Sigmoid colon (tissue), 4 donors: ENCODE results near the gene TOX3.

Source experiments
- CTCF ChIP-seq, 4 experiments: fragments of 450-650 bp in 3 of 4; fragments of 200-600 bp in 1 of 4; IDR thresholded peaks; one replicate each; pipeline ENCODE4 v1.5.1; 2016 to 2019; ENCODE audit warnings: antibody characterized with exemption in 4 of 4, mild to moderate bottlenecking in 3 of 4, moderate library complexity in 2 of 4
- EP300 ChIP-seq, 4 donors: sonication (generic); formaldehyde crosslinking; IDR thresholded peaks; one replicate each; pipeline ENCODE4 v1.6.1; 2017; ENCODE audit warnings: antibody characterized with exemption in 4 of 4
- POLR2A ChIP-seq, 2 donors: fragments of 450-650 bp; IDR thresholded peaks; one replicate each; pipeline ENCODE4 v1.6.1; 2016; ENCODE audit warnings: antibody characterized with exemption in 2 of 2, mild to moderate bottlenecking in 2 of 2, moderate library complexity in 2 of 2
- POLR2AphosphoS5 ChIP-seq, 4 donors: sonication (generic); formaldehyde crosslinking; IDR thresholded peaks; one replicate each; pipeline ENCODE4 v1.6.1; 2017; ENCODE audit warnings: antibody characterized with exemption in 4 of 4

GRCh38 chr16:52398491-52398960 is 148.4 kb downstream of the TOX3 start:
- no peak for TF ChIP-seq EP300 (IDR thresholded peaks at IDR 0.05)
- TF ChIP-seq CTCF (IDR thresholded peaks at IDR 0.05) = no peak
- no peak for TF ChIP-seq POLR2A (IDR thresholded peaks at IDR 0.05)
- TF ChIP-seq POLR2AphosphoS5 (IDR thresholded peaks at IDR 0.05) = no peak
